HepG2 (cell line): ENCODE results near the gene RPS5. TPM values are rescaled to one million over a fixed set of nuclear protein-coding genes. Genes with fewer than 3 reads are reported as not detected.

ENCODE experiments used
- DNMT3B ChIP-seq: conservative IDR thresholded peaks from 2 replicates; pipeline ENCODE4 v1.6.1; 2016; ENCODE audit warnings: missing biosample characterization, control low read depth
- FOXA3 ChIP-seq: IDR thresholded peaks from 2 replicates; pipeline ENCODE4 v1.6.1; 2016; ENCODE audit warnings: missing genetic modification reagents, missing compliant biosample characterization
- POLR2AphosphoS5 ChIP-seq: IDR thresholded peaks from 2 replicates; pipeline ENCODE4 v1.6.1; 2012; ENCODE audit warnings: low read depth, low read length
- RFX5 ChIP-seq: IDR thresholded peaks from 2 replicates; pipeline ENCODE4 v1.6.1; 2011; ENCODE audit warnings: low read depth, low read length, improper control_type of control experiment
- SNAI1 ChIP-seq: sonication (generic); formaldehyde crosslinking; IDR thresholded peaks from 2 replicates; pipeline ENCODE4 v1.5.0; 2020; ENCODE audit warnings: mild to moderate bottlenecking, missing genetic modification reagents, borderline replicate concordance
- ZFY ChIP-seq: sonication (generic); formaldehyde crosslinking; IDR thresholded peaks from 2 replicates; pipeline ENCODE4 v1.4.0; 2020; ENCODE audit warnings: missing genetic modification reagents
- ZNF20 ChIP-seq: sonication (generic); formaldehyde crosslinking; IDR thresholded peaks from 2 replicates; pipeline ENCODE4 v1.4.0; 2020; ENCODE audit warnings: mild to moderate bottlenecking, moderate library complexity, missing genetic modification reagents
- ZNF34 ChIP-seq: sonication (generic); formaldehyde crosslinking; IDR thresholded peaks from 2 replicates; pipeline ENCODE4 v1.4.0; 2020; ENCODE audit warnings: mild to moderate bottlenecking, missing genetic modification reagents, borderline replicate concordance
- ZNF460 ChIP-seq: sonication (generic); formaldehyde crosslinking; IDR thresholded peaks from 2 replicates; pipeline ENCODE4 v1.5.1; 2020; ENCODE audit warnings: missing genetic modification reagents, mild to moderate bottlenecking, borderline replicate concordance
- ZNF841 ChIP-seq: sonication (generic); formaldehyde crosslinking; IDR thresholded peaks from 2 replicates; pipeline ENCODE4 v1.8.1; 2023; ENCODE audit warnings: missing genetic modification reagents, borderline replicate concordance
- ZSCAN12 ChIP-seq: sonication (generic); formaldehyde crosslinking; IDR thresholded peaks from 2 replicates; pipeline ENCODE4 v1.9.0; 2021; ENCODE audit warnings: mild to moderate bottlenecking, missing genetic modification reagents
- polyA plus RNA-seq, 8 experiments: library from polyadenylated mRNA; depleted of rRNA in 3 of 8; stranded (reverse) in 7 of 8; unstranded in 1 of 8; fragments of >200 nt; fragmentation: Illumina TruSeq in 4 of 8; extraction: Trizol in 4 of 8; gene quantifications; 2 replicates each; pipeline versions ENCODE4 v1.2.1 to v1.2.3, GENCODE V29; 2011 to 2016; ENCODE audit warnings: low read depth in 4 of 8, missing spikeins in 1 of 8, mixed read lengths in 1 of 8; ENCODE audit not compliant: insufficient read depth in 1 of 8
- total RNA-seq, 5 experiments: library from RNA; depleted of rRNA; stranded (reverse); fragments of >200 nt; fragmentation: Illumina TruSeq; extraction: Trizol; gene quantifications; 2 replicates each; pipeline ENCODE4 v1.2.3, GENCODE V29; 2016; ENCODE audit warnings: low read depth in 1 of 5
- TF ChIP-seq, protein P1 (sequence below): sonication (generic); formaldehyde crosslinking; IDR thresholded peaks from 2 replicates; pipeline ENCODE4 v1.4.0; 2020; ENCODE audit warnings: mild to moderate bottlenecking, missing genetic modification reagents
- TF ChIP-seq, protein P2 (sequence below): sonication (generic); formaldehyde crosslinking; IDR thresholded peaks from 2 replicates; pipeline ENCODE4 v1.4.0; 2020; ENCODE audit warnings: mild to moderate bottlenecking, missing genetic modification reagents

RPS5 gene
- total and polyA plus RNA-seq, 2 of the 13 experiments (the other 11 are each of a cell fraction or from before 2014, with no cell fraction given) = 1,544 to 4,408 TPM

GRCh38 chr19:58385313-58385890 is 1.7 kb upstream of the RPS5 start (continued):
- TF ChIP-seq, protein P1, sequence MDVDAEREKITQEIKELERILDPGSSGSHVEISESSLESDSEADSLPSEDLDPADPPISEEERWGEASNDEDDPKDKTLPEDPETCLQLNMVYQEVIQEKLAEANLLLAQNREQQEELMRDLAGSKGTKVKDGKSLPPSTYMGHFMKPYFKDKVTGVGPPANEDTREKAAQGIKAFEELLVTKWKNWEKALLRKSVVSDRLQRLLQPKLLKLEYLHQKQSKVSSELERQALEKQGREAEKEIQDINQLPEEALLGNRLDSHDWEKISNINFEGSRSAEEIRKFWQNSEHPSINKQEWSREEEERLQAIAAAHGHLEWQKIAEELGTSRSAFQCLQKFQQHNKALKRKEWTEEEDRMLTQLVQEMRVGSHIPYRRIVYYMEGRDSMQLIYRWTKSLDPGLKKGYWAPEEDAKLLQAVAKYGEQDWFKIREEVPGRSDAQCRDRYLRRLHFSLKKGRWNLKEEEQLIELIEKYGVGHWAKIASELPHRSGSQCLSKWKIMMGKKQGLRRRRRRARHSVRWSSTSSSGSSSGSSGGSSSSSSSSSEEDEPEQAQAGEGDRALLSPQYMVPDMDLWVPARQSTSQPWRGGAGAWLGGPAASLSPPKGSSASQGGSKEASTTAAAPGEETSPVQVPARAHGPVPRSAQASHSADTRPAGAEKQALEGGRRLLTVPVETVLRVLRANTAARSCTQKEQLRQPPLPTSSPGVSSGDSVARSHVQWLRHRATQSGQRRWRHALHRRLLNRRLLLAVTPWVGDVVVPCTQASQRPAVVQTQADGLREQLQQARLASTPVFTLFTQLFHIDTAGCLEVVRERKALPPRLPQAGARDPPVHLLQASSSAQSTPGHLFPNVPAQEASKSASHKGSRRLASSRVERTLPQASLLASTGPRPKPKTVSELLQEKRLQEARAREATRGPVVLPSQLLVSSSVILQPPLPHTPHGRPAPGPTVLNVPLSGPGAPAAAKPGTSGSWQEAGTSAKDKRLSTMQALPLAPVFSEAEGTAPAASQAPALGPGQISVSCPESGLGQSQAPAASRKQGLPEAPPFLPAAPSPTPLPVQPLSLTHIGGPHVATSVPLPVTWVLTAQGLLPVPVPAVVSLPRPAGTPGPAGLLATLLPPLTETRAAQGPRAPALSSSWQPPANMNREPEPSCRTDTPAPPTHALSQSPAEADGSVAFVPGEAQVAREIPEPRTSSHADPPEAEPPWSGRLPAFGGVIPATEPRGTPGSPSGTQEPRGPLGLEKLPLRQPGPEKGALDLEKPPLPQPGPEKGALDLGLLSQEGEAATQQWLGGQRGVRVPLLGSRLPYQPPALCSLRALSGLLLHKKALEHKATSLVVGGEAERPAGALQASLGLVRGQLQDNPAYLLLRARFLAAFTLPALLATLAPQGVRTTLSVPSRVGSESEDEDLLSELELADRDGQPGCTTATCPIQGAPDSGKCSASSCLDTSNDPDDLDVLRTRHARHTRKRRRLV = no peak
- TF ChIP-seq DNMT3B (CRISPR knock-in tag) (no peak), ZNF20 (CRISPR knock-in tag) (no peak), RFX5 (no peak), POLR2AphosphoS5 (0 out of 2 replicates have a peak, but pooled peaks have one; percentile 20), SNAI1 (CRISPR knock-in tag) (no peak), ZSCAN12 (no peak), ZNF460 (CRISPR knock-in tag) (no peak), ZNF841 (CRISPR knock-in tag) (no peak), ZFY (CRISPR knock-in tag) (no peak), FOXA3 (CRISPR knock-in tag) (no peak), ZNF34 (CRISPR knock-in tag) (no peak)
- TF ChIP-seq, protein P2, sequence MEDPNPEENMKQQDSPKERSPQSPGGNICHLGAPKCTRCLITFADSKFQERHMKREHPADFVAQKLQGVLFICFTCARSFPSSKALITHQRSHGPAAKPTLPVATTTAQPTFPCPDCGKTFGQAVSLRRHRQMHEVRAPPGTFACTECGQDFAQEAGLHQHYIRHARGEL (CRISPR knock-in tag) = peak; percentile 53; the same call in 1 of the 2 replicates
